ENCODE measurements around the gene SLX4.
A peak's percentile ranks its signal among the peaks of the same experiment; 100 is the strongest.
"Not testable (repeated sequence)": the region's sequence is repeated elsewhere in the genome, so short reads cannot be mapped to it uniquely, and the experiment has no call there.

Gene SLX4, protein sequence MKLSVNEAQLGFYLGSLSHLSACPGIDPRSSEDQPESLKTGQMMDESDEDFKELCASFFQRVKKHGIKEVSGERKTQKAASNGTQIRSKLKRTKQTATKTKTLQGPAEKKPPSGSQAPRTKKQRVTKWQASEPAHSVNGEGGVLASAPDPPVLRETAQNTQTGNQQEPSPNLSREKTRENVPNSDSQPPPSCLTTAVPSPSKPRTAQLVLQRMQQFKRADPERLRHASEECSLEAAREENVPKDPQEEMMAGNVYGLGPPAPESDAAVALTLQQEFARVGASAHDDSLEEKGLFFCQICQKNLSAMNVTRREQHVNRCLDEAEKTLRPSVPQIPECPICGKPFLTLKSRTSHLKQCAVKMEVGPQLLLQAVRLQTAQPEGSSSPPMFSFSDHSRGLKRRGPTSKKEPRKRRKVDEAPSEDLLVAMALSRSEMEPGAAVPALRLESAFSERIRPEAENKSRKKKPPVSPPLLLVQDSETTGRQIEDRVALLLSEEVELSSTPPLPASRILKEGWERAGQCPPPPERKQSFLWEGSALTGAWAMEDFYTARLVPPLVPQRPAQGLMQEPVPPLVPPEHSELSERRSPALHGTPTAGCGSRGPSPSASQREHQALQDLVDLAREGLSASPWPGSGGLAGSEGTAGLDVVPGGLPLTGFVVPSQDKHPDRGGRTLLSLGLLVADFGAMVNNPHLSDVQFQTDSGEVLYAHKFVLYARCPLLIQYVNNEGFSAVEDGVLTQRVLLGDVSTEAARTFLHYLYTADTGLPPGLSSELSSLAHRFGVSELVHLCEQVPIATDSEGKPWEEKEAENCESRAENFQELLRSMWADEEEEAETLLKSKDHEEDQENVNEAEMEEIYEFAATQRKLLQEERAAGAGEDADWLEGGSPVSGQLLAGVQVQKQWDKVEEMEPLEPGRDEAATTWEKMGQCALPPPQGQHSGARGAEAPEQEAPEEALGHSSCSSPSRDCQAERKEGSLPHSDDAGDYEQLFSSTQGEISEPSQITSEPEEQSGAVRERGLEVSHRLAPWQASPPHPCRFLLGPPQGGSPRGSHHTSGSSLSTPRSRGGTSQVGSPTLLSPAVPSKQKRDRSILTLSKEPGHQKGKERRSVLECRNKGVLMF (N-terminal part only)

DNA sequence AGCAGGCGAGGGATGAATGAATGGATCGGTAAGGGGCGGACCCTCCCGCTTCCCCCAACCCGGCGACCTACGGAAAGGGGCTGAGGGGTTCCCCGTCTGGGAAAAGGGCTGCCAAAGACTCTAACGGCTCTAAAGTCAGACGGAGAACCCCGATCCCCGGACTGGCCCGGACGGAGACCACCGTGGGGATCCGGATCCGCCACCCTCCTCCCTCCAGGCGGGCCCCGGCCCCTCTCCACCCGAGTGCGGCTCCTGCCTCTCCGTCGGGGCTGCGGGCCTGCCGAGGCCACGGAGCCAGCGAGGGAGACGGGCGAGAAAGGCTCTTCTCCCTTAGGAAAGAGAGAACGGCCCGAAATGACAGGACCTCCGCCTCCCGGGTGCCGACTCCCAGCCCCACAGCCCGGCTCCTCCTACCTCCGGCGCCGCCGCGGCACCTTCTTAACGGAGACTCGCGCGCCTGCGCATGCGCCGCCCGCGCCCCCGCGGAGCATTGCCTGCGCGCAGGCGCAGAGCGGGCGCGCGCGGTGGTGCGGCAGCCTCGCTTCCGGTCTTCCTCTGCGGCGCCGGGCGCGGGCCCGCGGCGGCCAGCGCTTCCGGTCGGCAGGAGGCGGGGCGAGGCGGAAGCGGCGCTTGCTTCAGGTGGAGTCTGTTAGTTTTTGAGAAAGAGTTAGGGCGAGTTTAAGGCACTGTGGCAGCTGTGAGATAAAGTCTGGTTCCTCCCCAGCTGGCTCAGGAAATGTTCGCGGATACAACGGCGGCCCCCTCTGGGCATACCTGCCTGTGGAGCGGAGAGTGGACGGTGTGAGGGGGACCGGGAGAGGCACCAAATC lies at the start of gene SLX4:
TSS of gene SLX4 (minus strand) at position 461 of the 830 bp plus-strand sequence. CDS start 2,642 bp downstream, outside the sequence.
- ChIA-PET CTCF (interaction anchor here (1.0 to 1.3 kb wide), 2 partner anchors 79 to 372 kb away, joined by 3 read pairs; no protein-coding TSS in a partner anchor), POLR2A (no interaction called here)
- TF ChIP-seq, protein P1, sequence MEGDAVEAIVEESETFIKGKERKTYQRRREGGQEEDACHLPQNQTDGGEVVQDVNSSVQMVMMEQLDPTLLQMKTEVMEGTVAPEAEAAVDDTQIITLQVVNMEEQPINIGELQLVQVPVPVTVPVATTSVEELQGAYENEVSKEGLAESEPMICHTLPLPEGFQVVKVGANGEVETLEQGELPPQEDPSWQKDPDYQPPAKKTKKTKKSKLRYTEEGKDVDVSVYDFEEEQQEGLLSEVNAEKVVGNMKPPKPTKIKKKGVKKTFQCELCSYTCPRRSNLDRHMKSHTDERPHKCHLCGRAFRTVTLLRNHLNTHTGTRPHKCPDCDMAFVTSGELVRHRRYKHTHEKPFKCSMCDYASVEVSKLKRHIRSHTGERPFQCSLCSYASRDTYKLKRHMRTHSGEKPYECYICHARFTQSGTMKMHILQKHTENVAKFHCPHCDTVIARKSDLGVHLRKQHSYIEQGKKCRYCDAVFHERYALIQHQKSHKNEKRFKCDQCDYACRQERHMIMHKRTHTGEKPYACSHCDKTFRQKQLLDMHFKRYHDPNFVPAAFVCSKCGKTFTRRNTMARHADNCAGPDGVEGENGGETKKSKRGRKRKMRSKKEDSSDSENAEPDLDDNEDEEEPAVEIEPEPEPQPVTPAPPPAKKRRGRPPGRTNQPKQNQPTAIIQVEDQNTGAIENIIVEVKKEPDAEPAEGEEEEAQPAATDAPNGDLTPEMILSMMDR (IDR thresholded peaks at IDR 0.05; ENCODE audit: insufficient read depth, low read length, missing control alignments), result no peak
- DNase-seq (ENCODE audit: low read depth, low spot score), result peak; percentile 7
- H3K4me3 ChIP-seq (ENCODE audit: low read depth, low read length), result peak within 1 kb of the TSS; percentile 96

DNA sequence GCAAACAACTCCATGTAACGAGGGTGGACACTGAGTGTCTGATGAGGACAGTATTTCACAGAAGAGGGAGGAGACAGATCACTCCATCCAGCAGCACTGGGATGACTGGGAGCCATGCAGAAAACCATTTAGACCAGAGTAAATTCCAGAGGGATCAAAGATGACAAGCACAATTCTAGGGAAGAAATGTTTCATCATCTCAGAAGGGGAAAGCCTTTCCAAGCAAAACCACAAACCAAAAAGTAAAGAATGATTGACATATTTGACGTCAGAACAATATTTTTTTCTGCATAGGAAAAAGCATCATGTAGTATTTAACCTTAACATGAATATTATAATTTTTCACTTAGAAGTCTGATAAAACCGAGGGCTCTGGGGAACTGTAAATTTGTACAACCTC lies 47.8 kb upstream of the SLX4 start:
- no peak for DNase-seq (ENCODE audit: low read depth, low spot score)
- POLR2A ChIA-PET, result no interaction called here
- CTCF ChIA-PET, result interaction anchor here (0.8 to 1.1 kb wide), 2 partner anchors 31 to 42 kb away, joined by 3 to 5 read pairs; no protein-coding TSS in a partner anchor
- TF ChIP-seq, protein P1 (IDR thresholded peaks at IDR 0.05; ENCODE audit: insufficient read depth, low read length, missing control alignments), result no peak
- H3K4me3 ChIP-seq (ENCODE audit: low read depth, low read length), result no peak overlapping the region

DNA sequence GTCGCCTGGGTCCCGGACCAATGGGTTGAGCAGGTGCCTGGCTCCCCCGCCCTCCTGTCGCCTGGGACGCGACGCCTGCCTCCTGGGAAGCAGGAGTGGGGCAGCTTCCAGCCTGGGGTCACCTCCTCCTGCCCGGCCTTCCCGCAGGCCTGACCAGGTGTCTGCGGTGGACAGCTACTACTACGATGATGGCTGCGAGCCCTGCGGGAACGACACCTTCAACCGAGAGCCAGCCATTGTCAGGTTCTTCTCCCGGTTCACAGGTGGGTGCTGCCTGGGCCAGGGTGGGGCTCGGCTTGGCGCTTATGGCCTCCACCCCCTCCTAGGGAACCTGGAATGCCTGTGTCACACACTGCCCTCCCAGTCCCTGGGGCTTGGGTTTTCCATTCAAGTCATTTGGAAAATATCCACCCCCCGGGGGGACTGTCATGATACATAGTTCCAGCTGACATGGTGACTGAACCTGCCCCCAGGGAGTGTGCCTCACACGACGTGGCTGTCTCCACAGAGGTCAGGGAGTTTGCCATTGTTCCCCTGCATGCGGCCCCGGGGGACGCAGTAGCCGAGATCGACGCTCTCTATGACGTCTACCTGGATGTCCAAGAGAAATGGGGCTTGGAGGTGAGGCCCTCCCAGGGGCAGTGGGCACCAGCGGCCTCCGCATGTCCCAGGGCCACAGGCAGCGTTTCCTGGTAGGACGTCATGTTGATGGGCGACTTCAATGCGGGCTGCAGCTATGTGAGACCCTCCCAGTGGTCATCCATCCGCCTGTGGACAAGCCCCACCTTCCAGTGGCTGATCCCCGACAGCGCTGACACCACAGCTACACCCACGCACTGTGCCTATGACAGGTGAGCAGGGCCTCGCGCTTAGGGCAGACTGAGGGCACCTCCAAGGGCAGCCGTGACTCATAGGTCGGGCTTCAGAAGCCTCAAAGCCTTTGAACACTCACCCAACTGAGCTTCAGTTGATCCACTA lies 45.4 kb upstream of the SLX4 start:
- ChIA-PET CTCF (no interaction called here), POLR2A (no interaction called here)
- DNase-seq (ENCODE audit: low read depth, low spot score), result no peak
- TF ChIP-seq, protein P1 (IDR thresholded peaks at IDR 0.05; ENCODE audit: insufficient read depth, low read length, missing control alignments), result no peak
- H3K4me3 ChIP-seq (ENCODE audit: low read depth, low read length), result no peak overlapping the region

DNA sequence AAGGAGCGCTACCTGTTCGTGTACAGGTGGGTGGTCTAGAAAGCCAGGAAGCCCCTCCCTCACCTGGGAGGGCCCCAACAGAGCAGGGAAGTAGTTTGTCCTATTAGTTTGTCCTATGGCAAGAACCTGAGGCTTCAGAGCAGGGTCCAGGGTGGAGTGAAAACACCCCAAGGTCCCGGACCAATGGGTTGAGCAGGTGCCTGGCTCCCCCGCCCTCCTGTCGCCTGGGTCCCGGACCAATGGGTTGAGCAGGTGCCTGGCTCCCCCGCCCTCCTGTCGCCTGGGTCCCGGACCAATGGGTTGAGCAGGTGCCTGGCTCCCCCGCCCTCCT lies 44.7 kb upstream of the SLX4 start:
- POLR2A ChIA-PET; H3K4me3 ChIP-seq (ENCODE audit: low read depth, low read length); DNase-seq (ENCODE audit: low read depth, low spot score): not testable (repeated sequence)
- CTCF ChIA-PET, result interaction anchor here (1.2 kb wide), 1 partner anchor 19 kb away, joined by 3 read pairs; no protein-coding TSS in a partner anchor

DNA sequence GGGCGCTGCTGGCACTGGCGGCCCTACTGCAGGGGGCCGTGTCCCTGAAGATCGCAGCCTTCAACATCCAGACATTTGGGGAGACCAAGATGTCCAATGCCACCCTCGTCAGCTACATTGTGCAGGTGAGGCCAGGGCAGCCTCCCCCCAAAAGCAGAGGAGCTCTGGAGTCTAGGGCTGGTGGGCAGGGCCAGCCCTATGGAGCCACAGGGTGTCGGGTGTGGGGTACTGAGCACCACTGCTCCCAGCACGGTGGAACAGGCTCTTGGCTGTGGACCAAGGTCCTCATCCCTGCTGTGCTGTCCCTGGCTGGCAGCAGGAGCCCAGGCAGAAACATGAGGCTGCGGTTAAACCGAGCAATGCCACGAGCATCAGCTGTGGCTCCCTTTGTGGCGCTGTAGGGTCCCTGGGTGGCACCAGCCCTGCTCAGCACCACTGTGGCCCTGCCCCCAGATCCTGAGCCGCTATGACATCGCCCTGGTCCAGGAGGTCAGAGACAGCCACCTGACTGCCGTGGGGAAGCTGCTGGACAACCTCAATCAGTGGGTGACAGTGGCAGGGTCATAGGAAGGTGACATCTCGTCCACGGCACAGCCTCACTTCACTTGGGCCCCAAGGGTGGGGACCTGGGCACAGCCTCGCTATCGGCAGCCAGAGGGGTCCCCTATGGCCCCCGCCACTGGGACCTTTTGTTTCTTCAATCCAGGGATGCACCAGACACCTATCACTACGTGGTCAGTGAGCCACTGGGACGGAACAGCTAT lies 44.2 kb upstream of the SLX4 start:
- TF ChIP-seq, protein P1 (IDR thresholded peaks at IDR 0.05; ENCODE audit: insufficient read depth, low read length, missing control alignments), result no peak
- POLR2A ChIA-PET, result no interaction called here
- DNase-seq (ENCODE audit: low read depth, low spot score), result no peak
- CTCF ChIA-PET, result interaction anchor here (1.2 to 1.4 kb wide), 2 partner anchors 9 to 19 kb away, joined by 3 to 4 read pairs; no protein-coding TSS in a partner anchor
- H3K4me3 ChIP-seq (ENCODE audit: low read depth, low read length), result no peak overlapping the region

All from AG04449 (cell line).